ENCODE measurements around the gene EMP1.

GRCh38 chr12:13242936-13243335 lies 46.4 kb downstream of the EMP1 start:
- TF ChIP-seq POLR2AphosphoS5 (IDR thresholded peaks at IDR 0.05; ENCODE audit: low read depth, low read length) (no peak), TAF1 (IDR thresholded peaks at IDR 0.05; ENCODE audit: low read depth, low read length) (no peak)

Data from GM12891 (cell line).